Endometrium (tissue), 2 donors: ENCODE results near the gene SH3TC1.

Experiments used
- FAIRE-seq: peaks from 2 replicates; lab custom pipeline; 2012; peaks lifted over from hg19 to GRCh38; lab: Jason Lieb, UNC
- donor health status: control.
- donor health status: control.

SH3TC1 gene

GRCh38 chr4:8265171-8265929, 66.3 kb downstream of the SH3TC1 start:
- no peak for FAIRE-seq

DNA sequence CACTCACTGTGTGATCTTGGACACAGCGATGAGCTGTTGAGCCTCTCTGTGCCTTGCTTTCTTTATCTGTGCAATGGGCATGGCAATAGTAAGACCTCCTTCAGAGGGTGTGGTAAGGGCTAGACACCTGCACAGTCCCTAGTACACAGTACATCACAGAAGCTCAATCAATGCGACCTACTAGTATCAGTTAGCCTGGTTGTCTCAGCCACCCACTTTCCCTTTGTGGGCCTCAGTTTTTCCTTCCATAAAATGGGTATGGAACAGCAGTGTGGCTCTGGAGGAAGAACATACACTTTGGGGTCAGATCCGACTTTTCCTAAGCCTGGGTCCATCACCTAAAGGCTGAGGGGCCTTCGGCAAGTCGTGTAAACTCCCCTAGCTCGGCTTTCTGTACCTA, 67.0 kb downstream of the SH3TC1 start:
- FAIRE-seq, result no peak

DNA sequence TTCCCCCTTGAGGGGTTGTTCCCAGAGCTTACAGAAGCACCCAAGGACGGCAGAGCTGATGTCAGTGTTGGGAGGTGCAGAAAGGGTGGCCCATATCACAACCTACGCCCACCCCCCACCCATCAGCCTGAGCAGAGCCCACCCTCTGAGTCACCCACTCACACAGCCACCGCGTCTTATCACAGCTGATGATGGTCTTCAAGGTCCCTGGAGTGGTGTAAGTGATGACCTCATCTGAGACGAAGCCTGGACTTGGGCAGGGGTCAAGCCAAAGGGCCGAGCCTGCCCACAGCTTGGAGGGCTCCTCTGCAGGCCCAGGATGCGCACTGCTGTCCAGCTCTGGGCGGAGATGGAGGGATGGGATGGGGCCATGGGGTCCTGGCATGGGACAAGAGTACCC, 67.4 kb downstream of the SH3TC1 start:
- FAIRE-seq, result no peak

DNA sequence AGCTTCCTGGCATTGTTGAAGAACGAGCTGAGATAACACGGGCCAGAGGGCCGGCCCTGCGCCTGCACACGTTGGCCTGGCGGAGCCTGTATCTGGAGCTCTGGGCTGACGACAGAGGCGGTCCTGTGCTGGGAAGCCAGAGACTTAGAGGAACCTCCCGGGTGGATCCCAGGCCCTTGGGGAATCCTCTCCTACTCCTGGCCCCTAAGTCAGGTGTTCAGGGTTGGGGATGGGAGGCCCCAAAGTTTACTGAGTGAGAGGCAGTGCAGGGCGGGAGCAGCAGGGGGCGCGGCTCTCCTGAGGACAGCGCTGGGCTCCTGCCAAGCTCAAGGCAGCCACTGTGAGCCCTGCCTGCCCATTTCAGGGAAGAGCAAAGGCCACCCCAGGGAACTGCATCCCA, 68.0 kb downstream of the SH3TC1 start:
- FAIRE-seq, result no peak

- no peak for FAIRE-seq
Measured at GRCh38 chr4:8268211-8268610, 69.1 kb downstream of the SH3TC1 start.

DNA sequence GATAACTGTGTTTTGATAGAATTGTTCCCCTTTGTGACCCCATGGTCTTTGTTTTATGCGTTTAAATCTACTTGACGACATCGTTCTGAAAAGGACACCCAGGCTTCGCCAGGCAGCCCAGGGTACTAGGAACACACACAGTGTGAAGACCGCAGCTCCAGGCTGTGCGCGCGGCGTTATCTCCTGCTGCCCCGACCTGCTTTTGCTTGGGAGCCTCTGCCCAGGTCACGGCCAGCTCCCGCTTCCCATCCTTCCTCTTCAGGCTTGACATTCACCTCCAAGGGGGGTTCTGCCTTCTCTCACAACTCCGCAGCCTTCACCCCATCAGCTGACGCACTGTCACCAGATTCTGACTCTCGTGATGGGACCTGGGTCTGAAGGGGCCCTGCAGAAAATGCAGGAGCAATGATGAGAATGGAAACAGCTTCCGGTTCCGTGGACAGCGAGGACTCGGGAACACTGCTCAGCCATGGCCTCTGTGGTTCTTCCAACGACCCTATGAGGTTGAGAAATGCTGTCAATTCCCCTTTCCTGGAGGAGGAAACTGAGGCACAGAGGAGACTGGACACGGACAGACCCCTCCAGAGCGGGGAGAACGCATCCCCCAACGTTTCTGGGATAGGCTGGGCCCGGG, 69.9 kb downstream of the SH3TC1 start:
- no peak for FAIRE-seq

- FAIRE-seq, result no peak
Measured at GRCh38 chr4:8269535-8270417, 70.7 kb downstream of the SH3TC1 start, which contains the start of gene HTRA3. TSS of gene HTRA3 (plus strand) at chr4:8269754. CDS start at chr4:8269969, 215 bp downstream.

DNA sequence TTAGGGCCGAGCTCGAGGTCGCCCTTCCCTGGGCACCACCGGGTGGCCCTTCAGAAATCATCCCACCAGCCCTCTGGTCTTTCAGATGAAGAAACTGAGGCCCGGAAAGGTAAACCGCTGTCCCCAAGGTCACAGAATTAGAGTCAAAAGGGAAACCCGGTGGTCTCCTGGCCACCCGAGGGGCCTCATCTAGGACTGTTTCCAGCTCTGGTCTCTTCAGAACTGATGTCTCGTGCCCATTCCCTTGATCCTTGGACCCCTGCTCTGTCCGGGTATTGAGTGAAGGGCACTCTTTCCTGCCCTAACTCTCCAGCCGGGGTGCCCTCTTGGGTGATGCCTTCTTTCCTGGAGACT, 71.3 kb downstream of the SH3TC1 start:
- no peak for FAIRE-seq

GRCh38 chr4:8270912-8271815, 72.1 kb downstream of the SH3TC1 start:
- FAIRE-seq, result no peak

DNA sequence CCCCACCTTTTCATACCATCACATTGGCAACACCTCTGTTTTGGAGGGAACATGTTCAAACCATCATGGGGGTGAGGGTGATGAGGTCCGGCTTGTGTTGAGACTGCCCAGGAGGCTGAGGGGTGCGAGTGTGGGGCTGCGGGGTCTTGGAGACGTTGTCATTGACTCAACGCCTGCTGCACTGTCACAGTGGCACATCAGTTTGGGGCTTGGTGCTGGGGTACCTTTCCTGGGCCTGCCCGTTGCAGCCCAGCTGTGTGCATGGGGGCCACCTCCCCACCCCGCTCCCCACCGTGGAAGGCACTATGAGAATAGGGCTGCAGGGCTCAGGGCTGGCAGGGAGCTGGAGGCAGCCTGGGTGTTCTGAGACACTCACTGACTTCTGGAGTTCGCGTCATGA, 72.7 kb downstream of the SH3TC1 start:
- no peak for FAIRE-seq

GRCh38 chr4:8272472-8273428, 73.7 kb downstream of the SH3TC1 start:
- FAIRE-seq, result no peak

DNA sequence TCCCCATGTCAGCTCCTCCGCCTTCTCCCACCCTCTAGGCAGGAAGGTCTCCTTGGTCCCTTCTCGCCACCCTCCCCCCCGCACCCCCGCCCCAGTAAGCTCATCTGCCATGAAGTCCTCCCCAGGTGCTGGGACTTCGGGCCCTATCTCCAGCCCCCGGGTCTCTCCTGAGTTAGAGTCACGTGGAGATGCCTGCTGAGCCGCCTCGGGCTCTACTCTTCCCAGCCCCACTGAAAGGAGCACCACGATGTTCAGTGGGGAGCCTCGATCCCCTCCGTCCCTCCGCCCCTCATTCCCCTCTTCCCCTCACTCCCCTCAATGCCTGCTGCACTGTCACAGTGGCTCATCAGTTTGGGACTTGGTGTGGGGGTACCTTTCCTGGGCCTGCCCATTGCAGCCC, 74.4 kb downstream of the SH3TC1 start:
- no peak for FAIRE-seq

- FAIRE-seq, result no peak
Measured at GRCh38 chr4:8274066-8274652, 75.1 kb downstream of the SH3TC1 start.

DNA sequence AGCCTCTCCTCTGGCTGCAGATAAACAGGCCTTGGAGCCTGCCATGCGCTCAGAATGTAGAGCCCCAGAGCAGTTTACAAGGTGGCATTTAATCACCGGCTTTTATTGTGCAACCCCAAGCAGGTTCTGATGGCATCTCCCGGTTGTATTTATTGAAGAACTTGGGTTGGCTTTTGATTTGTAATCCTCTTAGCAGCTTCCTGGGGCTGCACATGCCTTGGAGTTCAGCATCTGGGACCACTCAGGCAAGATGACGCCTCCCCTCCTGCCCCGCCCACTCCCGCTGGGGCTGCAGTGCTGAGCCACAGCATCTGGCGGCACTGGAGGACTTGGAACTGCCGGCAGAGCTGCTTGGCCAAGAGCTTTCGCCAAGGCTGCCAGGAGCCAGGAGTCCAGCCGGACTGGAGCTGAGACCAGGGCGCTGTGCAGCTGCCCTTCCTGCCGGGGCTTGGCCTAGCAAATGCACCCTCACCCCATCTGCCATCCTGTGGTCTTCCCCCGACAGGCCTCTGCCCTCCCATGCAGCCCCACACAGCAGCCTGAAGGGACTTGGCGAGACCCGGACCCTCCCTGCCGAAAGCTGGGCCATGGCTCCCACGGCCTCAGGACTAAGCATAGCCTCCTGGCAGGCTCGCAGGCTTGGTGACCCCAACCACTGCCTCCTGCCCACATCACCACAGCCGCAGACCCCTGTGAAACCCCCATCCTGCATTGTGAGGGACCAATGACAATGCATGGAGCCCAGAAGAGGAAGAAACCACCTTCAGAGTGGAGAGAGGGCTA, 75.9 kb downstream of the SH3TC1 start:
- FAIRE-seq, result peak; percentile 82

DNA sequence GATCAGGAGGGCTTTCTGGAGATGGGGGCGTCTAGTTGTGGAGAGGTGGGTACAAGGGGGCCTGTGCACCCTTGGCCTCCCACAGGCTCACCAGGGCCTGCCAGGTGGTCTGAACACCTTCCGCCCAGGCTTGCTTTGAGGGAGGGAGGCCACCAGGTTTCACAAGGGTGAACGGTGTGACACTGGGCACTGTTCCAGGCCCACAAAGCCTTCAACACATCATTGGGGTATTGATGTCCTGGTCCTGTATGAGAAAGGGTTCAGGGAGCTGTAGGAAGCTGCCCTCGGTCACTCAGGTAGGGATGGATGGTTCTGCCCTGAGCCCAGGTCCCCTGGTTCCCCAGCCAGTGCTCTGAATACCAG, 76.4 kb downstream of the SH3TC1 start:
- no peak for FAIRE-seq

- no peak for FAIRE-seq
Measured at GRCh38 chr4:8276358-8277240, 77.5 kb downstream of the SH3TC1 start.

GRCh38 chr4:8277356-8278008, 78.4 kb downstream of the SH3TC1 start:
- FAIRE-seq, result no peak

DNA sequence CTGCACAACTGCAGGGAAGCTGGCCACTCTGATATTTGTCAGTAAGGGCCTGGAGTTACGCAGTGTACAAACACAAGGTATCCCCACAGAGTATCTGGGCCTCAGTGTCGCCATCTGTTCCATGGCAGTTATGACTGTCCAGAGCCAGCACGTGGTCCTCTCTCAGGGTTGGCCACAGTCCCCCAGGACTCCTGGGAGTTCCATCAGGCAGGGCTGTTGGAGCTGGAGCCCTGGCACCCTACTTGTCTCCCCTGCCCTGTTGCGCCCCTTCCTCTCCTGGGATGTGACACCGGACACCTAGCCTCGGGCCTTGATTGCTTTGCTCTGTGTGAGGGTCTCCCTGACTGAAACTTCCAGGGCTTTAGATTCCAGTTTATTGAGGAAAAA, 78.9 kb downstream of the SH3TC1 start:
- no peak for FAIRE-seq
